ENCODE measurements around the gene NRF1.
"Not testable (repeated sequence)": the region's sequence is repeated elsewhere in the genome, so short reads cannot be mapped to it uniquely, and the experiment has no call there.

NRF1 gene

GRCh38 chr7:129607471-129608120, 3.9 kb upstream of the NRF1 start:
- peak; percentile 67 for DNase-seq (ENCODE audit: low spot score)

DNA sequence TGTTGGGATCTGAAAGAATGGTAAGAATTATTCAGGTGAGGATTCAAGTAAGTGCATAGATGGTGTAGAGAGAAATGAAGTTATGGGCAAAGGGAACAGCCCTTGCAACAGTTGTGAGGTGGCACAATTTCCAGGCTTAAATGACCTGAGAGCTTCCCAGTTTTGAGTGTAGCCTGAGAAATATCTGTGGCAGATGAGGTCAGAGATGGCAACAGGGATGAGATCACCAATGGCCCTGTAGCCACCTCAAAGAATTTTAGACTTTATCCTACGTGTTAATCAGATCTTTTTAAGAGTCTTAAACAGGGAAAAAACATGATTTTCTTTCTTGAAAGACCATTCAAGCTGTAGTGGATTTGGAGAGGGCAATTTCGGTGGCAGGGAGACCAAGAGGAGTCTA, 1.9 kb upstream of the NRF1 start:
- DNase-seq (ENCODE audit: low spot score) = no peak

- DNase-seq (ENCODE audit: low spot score) = no peak
These were observed 743 bp upstream of the NRF1 start for GRCh38 chr7:129610709-129611245.

- peak; percentile 82 for DNase-seq (ENCODE audit: low spot score)
These were observed 844 bp downstream of the NRF1 start for GRCh38 chr7:129612112-129613015.

GRCh38 chr7:129613016-129613337, 1.5 kb downstream of the NRF1 start:
- DNase-seq (ENCODE audit: low spot score) = no peak

DNA sequence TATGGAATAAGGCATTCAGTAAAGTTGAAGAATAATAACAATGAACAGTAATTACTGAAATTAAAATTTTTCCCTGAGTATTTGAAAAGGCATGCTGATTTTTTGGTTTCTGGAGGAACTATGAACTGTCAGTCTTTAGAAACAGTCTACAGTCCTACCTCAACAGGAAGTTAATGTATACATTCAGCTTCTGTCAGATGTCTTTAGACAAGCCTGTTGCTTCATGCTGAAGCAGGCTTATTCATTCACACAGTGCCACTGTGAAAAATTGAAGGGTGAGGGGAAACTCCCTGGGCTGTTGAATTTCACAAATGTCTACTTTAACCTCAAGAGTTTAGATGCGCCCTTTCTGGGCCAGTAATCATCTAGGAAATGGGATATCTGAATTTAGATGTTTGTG, 3.5 kb downstream of the NRF1 start:
- peak; percentile 83 for DNase-seq (ENCODE audit: low spot score)

- DNase-seq (ENCODE audit: low spot score) = no peak
These were observed 5.0 kb downstream of the NRF1 start for GRCh38 chr7:129616530-129616929.

DNA sequence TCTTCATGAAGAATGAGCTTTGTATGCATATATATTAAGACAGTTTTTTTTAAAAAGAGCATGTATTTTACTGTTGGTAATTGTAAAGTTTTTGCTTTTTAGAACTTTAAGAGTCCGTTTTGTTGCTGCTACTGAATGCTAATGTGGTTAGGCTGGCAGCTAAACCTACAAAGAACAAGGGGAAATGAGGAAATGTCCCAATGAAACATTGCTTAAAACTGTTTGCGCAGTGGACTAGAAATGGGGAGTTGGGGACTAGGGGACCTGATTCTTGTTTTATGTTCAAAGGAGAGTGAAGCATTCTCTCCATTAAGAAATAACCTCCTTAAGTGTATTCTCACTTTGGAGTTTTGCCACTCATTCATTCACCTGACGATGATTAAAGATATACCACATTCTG, 5.7 kb downstream of the NRF1 start:
- no peak for DNase-seq (ENCODE audit: low spot score)

DNA sequence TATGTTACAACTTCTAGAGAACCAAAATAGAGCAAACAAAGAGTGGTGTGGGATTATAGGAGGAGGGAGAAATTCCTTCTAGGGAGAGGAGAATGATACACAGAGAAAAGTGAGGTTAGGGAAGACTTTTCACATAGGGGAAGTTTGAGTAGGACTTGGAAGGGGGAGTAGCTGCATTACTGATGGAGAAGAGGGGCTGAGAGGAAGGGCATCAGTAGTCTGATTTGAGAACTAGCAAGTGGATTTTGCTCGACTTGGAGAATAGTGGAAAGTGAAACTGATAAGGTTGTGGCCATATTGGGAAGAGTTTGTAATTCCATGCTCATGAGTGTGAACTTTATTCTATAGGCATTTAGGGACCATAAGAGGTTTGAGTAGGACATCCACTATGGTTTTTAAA, 6.1 kb downstream of the NRF1 start:
- no peak for DNase-seq (ENCODE audit: low spot score)

- no peak for DNase-seq (ENCODE audit: low spot score)
These were observed 15.4 kb downstream of the NRF1 start for GRCh38 chr7:129626896-129627295.

- DNase-seq (ENCODE audit: low spot score) = no peak
These were observed 18.8 kb downstream of the NRF1 start for GRCh38 chr7:129630341-129630740.

DNA sequence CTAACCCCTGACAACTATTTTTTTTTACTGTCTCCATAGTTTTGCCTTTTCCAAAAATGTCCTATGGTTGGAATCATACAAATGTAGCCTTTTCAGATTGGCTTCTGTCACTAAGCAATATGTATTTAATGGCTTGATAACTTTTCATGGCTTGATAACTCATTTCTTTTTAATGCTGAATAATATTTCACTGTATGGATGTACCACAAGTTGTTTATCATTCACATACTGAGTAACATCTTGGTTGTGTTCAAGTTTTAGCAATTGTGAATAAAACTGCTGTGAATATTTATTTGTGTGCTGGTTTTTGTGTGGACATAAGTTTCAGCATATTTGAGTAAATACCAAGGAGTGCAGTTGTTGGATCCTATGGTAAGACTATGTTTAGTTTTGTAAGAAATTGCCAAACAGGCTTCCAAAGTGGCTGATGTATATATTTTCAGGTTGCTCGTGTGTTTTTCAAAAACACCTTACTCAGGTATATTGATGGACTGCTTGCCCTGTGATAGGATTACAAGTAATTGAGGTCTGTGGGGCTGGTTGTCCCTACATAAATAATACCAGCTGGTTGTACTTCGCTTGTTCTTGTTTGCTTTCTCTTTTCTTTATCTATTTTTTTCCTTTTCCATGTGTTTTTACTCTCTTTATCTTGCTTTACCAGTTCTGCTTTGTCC, 23.0 kb downstream of the NRF1 start:
- DNase-seq (ENCODE audit: low spot score) = no peak

DNA sequence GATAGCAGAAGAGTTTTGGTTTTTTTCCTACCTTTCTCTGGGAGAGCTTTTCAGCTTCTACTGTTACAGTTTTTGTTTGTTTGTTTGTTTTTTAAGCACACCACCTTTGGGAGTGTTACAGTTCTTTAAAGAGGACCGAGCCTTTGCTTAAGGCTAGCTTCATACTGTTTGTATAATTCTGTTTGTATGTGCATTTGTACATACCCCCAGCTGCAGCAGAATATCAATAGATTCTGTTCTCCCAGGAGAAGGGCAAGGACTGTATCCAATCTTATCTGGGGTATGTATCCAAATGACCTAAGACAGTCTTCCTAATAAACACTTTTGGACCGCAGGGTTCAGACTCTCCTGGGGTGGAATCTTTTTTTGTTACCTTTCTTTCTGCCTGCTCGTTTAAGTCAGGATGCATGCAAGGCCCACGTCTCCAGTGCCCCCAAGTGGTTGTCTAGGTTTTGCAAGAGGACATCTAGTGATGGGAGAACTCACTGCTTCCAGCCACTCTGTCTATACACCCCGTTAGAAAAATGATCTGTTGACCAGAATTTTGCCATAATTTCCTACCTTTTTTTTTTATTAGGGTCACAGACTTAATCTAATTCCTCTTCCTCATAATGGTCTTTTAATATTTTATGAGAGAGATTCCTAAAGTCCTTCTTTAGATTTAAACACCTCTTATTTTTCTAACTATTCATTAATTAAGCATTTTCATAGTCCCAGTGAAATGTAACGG, 23.9 kb downstream of the NRF1 start:
- DNase-seq (ENCODE audit: low spot score) = peak; percentile 92

DNA sequence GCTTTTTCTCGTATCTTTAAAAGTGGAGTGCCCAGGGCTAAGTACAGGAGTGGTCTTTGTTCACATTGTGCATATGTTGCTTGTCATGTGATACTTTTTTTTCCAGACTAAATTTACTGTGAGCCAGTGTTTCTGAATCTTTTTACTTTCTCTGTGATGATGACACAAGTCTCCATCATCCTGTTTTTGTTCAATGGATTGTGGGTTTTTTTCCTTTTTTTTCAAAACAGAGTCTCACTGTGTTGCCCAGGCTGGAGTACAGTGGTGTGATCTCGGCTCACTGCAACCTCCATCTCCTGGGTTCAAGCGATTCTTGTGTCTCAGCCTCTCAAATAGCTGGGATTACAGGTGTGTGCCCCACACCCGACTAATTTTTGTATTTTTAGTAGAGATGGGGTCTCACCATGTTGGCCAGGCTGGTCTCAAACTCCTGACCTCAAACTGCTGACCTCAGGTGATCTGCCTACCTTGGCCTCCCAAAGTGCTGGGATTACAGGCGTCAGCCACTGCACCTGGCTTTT, 24.6 kb downstream of the NRF1 start:
- not testable (repeated sequence) for DNase-seq (ENCODE audit: low spot score)

GRCh38 chr7:129636641-129637040, 25.1 kb downstream of the NRF1 start:
- no peak for DNase-seq (ENCODE audit: low spot score)

DNA sequence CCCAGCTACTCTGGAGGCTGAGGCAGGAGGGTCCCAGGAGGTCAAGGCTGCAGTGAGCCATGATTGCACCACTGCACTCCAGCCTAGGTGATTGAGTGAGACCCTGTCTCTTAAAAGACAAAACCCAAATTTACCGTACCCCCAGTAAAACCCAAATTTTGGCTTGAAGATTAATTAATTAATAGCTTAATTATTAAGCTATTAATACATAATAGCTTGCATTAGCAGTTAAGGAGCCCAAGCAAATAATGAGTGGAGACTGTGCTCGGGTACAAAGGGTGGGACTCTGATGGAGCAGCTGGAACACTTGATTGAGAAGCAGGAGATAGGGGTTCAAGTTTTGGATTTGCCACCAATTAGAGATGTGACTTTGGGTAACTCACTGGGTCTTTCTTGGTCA, 28.9 kb downstream of the NRF1 start:
- no peak for DNase-seq (ENCODE audit: low spot score)

GRCh38 chr7:129642871-129643549, 31.5 kb downstream of the NRF1 start:
- no peak for DNase-seq (ENCODE audit: low spot score)

DNA sequence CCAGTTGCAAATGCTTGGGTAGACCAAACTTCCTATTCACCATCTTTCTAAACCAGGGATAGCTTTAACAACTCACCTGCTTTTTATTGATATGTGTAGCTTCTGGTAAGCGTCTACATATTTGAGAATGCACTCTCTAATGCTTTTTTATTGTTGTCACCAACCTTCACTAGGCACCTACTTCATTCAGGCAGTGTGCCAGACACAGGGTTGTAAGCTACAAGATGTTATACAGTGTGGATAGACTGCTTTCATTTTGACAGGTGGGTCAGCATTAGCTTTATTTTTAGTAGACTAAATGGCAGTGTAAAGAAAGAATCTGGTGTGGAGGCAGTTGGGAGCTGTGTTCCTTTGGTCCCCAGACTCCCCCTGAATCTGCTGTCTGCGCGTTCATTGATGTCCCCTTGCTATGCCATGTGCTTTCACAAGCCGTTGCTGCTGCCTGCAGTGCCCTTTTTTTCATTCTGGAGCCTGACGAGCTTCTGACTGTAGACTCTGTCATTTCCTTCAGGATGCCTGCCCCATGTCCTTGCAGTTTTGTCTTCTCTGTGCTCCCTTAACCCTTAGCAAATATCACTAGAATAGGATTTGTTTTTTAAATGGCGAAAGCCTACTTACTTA, 32.1 kb downstream of the NRF1 start:
- DNase-seq (ENCODE audit: low spot score) = no peak

- DNase-seq (ENCODE audit: low spot score) = peak; percentile 45
These were observed 33.2 kb downstream of the NRF1 start for GRCh38 chr7:129644634-129645230.

- no peak for DNase-seq (ENCODE audit: low spot score)
These were observed 35.0 kb downstream of the NRF1 start for GRCh38 chr7:129646369-129647021.
